H1 (cell line): ENCODE results near the gene KCNMA1. TPM values are rescaled to one million over a fixed set of nuclear protein-coding genes. Genes with fewer than 3 reads are reported as not detected.

Experiments
- CTCF ChIA-PET: fragments of 300-600 bp; sonication (Branson Sonifier 250); formaldehyde crosslinking; loops from one replicate; lab custom pipeline; 2021; ENCODE audit not compliant: partially characterized antibody; lab: Charles Lee
- POLR2A ChIA-PET: fragments of 300-600 bp; sonication (Branson Sonifier 250); formaldehyde crosslinking; loops from one replicate; lab custom pipeline; 2021; ENCODE audit warnings: inconsistent platforms; ENCODE audit not compliant: partially characterized antibody; lab: Charles Lee
- DNase-seq, 2 experiments: peaks; one replicate each; pipeline versions ENCODE4 v3.0.0 to v3.0.0-alpha.2; 2010 to 2022; ENCODE audit warnings: low spot score in 2 of 2, low read depth in 1 of 2, mixed read lengths in 1 of 2
- FAIRE-seq: peaks from 2 replicates; lab custom pipeline; 2011; peaks lifted over from hg19 to GRCh38; lab: Jason Lieb, UNC
- H2AFZ ChIP-seq: 2 replicates; pipeline ENCODE4 v1.8.1; 2012; ENCODE audit warnings: low read length, inconsistent platforms
- H2AK5ac ChIP-seq: 2 replicates; pipeline ENCODE4 v1.6.1; 2013; ENCODE audit warnings: low read depth, low read length
- H2BK120ac ChIP-seq: replicated peaks from 2 replicates; pipeline ENCODE3; 2013; ENCODE audit warnings: low read depth, low read length, inconsistent platforms
- H2BK12ac ChIP-seq: 2 replicates; pipeline ENCODE4 v1.6.1; 2013; ENCODE audit warnings: low read depth, low read length
- H2BK15ac ChIP-seq: 2 replicates; pipeline ENCODE4 v1.6.1; 2013; ENCODE audit warnings: low read length
- H2BK20ac ChIP-seq: 2 replicates; pipeline ENCODE4 v1.6.1; 2013; ENCODE audit warnings: low read length
- H2BK5ac ChIP-seq: 2 replicates; pipeline ENCODE4 v1.6.1; 2013; ENCODE audit warnings: low read depth, low read length
- H3K14ac ChIP-seq: 2 replicates; pipeline ENCODE4 v1.6.1; 2013; ENCODE audit warnings: inconsistent platforms; ENCODE audit not compliant: insufficient read length
- H3K18ac ChIP-seq: 2 replicates; pipeline ENCODE4 v1.6.1; 2013; ENCODE audit warnings: low read length; ENCODE audit errors: extremely low read depth
- H3K23ac ChIP-seq: 2 replicates; pipeline ENCODE4 v1.6.1; 2013; ENCODE audit warnings: inconsistent platforms; ENCODE audit not compliant: insufficient read length
- H3K23me2 ChIP-seq: 2 replicates; pipeline ENCODE4 v1.6.1; 2013; ENCODE audit warnings: low read depth, low read length
- H3K27ac ChIP-seq: 2 replicates; pipeline ENCODE4 v1.6.1; 2011; ENCODE audit warnings: low read depth, low read length, inconsistent platforms
- H3K27me3 ChIP-seq, 4 experiments: replicated peaks in 1 of 4; 1 replicate in 1 of 4; 2 replicates in 3 of 4; pipeline versions ENCODE4 v1.6.1 to v1.8.1; 2011 to 2013; ENCODE audit warnings: low read length in 3 of 4, mild to moderate bottlenecking in 3 of 4, inconsistent platforms in 2 of 4, mixed read lengths in 2 of 4, moderate library complexity in 1 of 4; ENCODE audit not compliant: control insufficient read depth in 3 of 4, insufficient read depth in 3 of 4; ENCODE audit errors: extremely low read depth in 1 of 4
- H3K36me3 ChIP-seq, 4 experiments: 2 replicates each; pipeline versions ENCODE4 v1.6.1 to v1.8.1; 2011 to 2013; ENCODE audit warnings: mild to moderate bottlenecking in 4 of 4, low read length in 3 of 4, moderate library complexity in 2 of 4, control low read depth in 1 of 4, inconsistent platforms in 1 of 4; ENCODE audit not compliant: insufficient read depth in 4 of 4, control insufficient read depth in 2 of 4
- H3K4ac ChIP-seq: replicated peaks from 2 replicates; pipeline ENCODE3; 2013; ENCODE audit warnings: low read length, low read depth, mixed read lengths, inconsistent platforms; ENCODE audit not compliant: insufficient read length
- H3K4me1 ChIP-seq, 4 experiments: replicated peaks in 1 of 4; 1 replicate in 1 of 4; 2 replicates in 3 of 4; pipeline versions ENCODE4 v1.6.1 to v1.8.1; 2011 to 2013; ENCODE audit warnings: low read length in 3 of 4, inconsistent platforms in 2 of 4, mixed read lengths in 1 of 4; ENCODE audit not compliant: insufficient read depth in 4 of 4, control insufficient read depth in 3 of 4
- H3K4me2 ChIP-seq, 2 experiments: 2 replicates each; pipeline versions ENCODE4 v1.6.1 to v1.8.1; 2011 to 2013; ENCODE audit warnings: low read depth in 2 of 2, low read length in 2 of 2, control low read depth in 1 of 2, inconsistent platforms in 1 of 2, mild to moderate bottlenecking in 1 of 2; ENCODE audit not compliant: insufficient read depth in 1 of 2
- H3K4me3 ChIP-seq, 4 experiments: fragments of 200-600, 300-600 bp in 1 of 4; sonication (generic), shearing (Covaris generic), sonication (Bioruptor Twin) in 1 of 4; 2 replicates each; pipeline versions ENCODE4 v1.5.1 to v1.8.1; 2011 to 2016; ENCODE audit warnings: low read length in 4 of 4, low read depth in 3 of 4, control low read depth in 2 of 4, inconsistent platforms in 2 of 4, mild to moderate bottlenecking in 2 of 4, mixed read lengths in 1 of 4, moderate library complexity in 1 of 4; ENCODE audit not compliant: insufficient read depth in 2 of 4; ENCODE audit errors: extremely low read depth in 1 of 4
- H3K56ac ChIP-seq: replicated peaks from 2 replicates; pipeline ENCODE3; 2013; ENCODE audit warnings: low read depth, mild to moderate bottlenecking, mixed read lengths, low read length, inconsistent platforms; ENCODE audit not compliant: insufficient read length
- H3K79me1 ChIP-seq: 2 replicates; pipeline ENCODE4 v1.6.1; 2013; ENCODE audit warnings: low read depth, low read length, control low read depth
- H3K79me2 ChIP-seq, 2 experiments: 2 replicates each; pipeline versions ENCODE4 v1.6.1 to v1.8.1; 2012 to 2013; ENCODE audit warnings: low read length in 2 of 2, mild to moderate bottlenecking in 2 of 2, inconsistent platforms in 1 of 2; ENCODE audit not compliant: insufficient read depth in 2 of 2, control insufficient read depth in 1 of 2
- H3K9ac ChIP-seq, 4 experiments: replicated peaks in 1 of 4; 1 replicate in 1 of 4; 2 replicates in 3 of 4; pipeline versions ENCODE4 v1.6.1 to v1.8.1; 2011 to 2013; ENCODE audit warnings: low read depth in 3 of 4, low read length in 3 of 4, control low read depth in 2 of 4, mild to moderate bottlenecking in 2 of 4, moderate library complexity in 2 of 4, inconsistent platforms in 1 of 4; ENCODE audit errors: extremely low read depth in 1 of 4
- H3K9me3 ChIP-seq, 2 experiments: 2 replicates each; pipeline versions ENCODE4 v1.6.1 to v1.8.1; 2012 to 2013; ENCODE audit warnings: mild to moderate bottlenecking in 2 of 2, moderate library complexity in 2 of 2, control low read depth in 1 of 2, inconsistent platforms in 1 of 2, low read depth in 1 of 2, low read length in 1 of 2, mixed read lengths in 1 of 2; ENCODE audit not compliant: insufficient read depth in 2 of 2
- H4K20me1 ChIP-seq, 2 experiments: replicated peaks in 1 of 2; 2 replicates each; pipeline versions ENCODE3 to v1.8.1; 2011 to 2013; ENCODE audit warnings: inconsistent platforms in 2 of 2, low read length in 2 of 2, mild to moderate bottlenecking in 1 of 2; ENCODE audit not compliant: insufficient read depth in 2 of 2, control insufficient read depth in 1 of 2
- H4K5ac ChIP-seq: 2 replicates; pipeline ENCODE4 v1.6.1; 2013; ENCODE audit warnings: low read length, low read depth, mixed read lengths, inconsistent platforms; ENCODE audit not compliant: insufficient read length
- H4K8ac ChIP-seq: 2 replicates; pipeline ENCODE4 v1.8.0; 2013; ENCODE audit warnings: mild to moderate bottlenecking, moderate library complexity, low read length, inconsistent platforms; ENCODE audit not compliant: insufficient read depth; ENCODE audit errors: extremely low read depth
- H4K91ac ChIP-seq: replicated peaks from 2 replicates; pipeline ENCODE3; 2013; ENCODE audit warnings: low read length, mixed read lengths, inconsistent platforms; ENCODE audit not compliant: insufficient read length
- CTBP2 ChIP-seq: IDR thresholded peaks from 2 replicates; pipeline ENCODE4 v1.7.0; 2011; ENCODE audit warnings: borderline replicate concordance, mild to moderate bottlenecking, moderate library complexity, mixed read lengths, low read length; ENCODE audit not compliant: insufficient read depth, insufficient read length
- WGBS, 2 experiments: shearing (Covaris generic) in 1 of 2; methylation state at CpG; one replicate each; pipeline versions ENCODE4 v1.1.6 to v1.1.7; 2013 to 2015; ENCODE audit warnings: low lambda C conversion rate in 2 of 2, mixed read lengths in 2 of 2, inconsistent platforms in 1 of 2, low coverage in 1 of 2, missing lambda C conversion rate in 1 of 2; ENCODE audit not compliant: insufficient replicate concordance in 2 of 2, insufficient coverage in 1 of 2, insufficient read length in 1 of 2; ENCODE audit errors: extremely low coverage in 1 of 2, missing lambda C conversion rate in 1 of 2; 5-methylcytosine and 5-hydroxymethylcytosine counted together
- polyA plus RNA-seq, 7 experiments: library from polyadenylated mRNA; depleted of rRNA in 3 of 7; stranded (reverse) in 5 of 7; unstranded in 2 of 7; fragments of >200 nt in 5 of 7; fragments of 200-250 nt in 2 of 7; gene quantifications; 1 replicate in 5 of 7; 2 replicates in 1 of 7; 4 replicates in 1 of 7; pipeline versions ENCODE4 v1.2.1 to v1.2.3, GENCODE V29; 2011 to 2013; ENCODE audit warnings: missing spikeins in 2 of 7, mixed read lengths in 2 of 7
- total RNA-seq: library from RNA; stranded (reverse); fragmentation: NEBNext Ultra II Directional; extraction: Animal tissue kit (Norgen Biotek cat#: 25700); gene quantifications from 2 replicates; pipeline ENCODE4 v1.2.1, GENCODE V29; 2021

The KCNMA1 gene
- total and polyA plus RNA-seq, 2 of the 8 experiments (the other 6 are each of a cell fraction or from before 2014, with no cell fraction given) = 10.2 to 11.1 TPM

DNA sequence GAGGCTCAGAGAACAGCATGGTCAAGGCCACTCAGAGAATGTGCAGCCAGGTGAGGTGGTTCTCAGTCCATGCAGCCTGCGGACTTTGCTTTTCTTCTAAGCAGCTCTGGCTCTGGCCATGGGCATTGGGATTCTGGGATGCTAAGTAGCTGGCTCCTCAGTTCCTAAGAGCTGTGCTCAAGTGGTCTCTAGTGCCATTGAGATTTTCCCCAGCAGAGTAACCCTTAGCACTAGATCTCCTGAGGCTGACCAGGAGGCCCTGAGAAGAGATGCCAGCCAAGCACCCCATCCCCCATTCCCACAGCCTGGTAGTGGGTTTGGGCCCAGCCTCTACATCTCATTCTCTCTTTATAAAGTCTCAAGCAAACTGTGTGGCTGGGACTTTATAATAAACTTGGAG is 77.1 kb downstream of the KCNMA1 start:
- no peak overlapping the region for H2BK5ac ChIP-seq
- FAIRE-seq (no peak), DNase-seq (no peak)
- H3K9me3 ChIP-seq = no peaks in the 10 kb centered on the region
- WGBS, 2 experiments = 100% methylated on average over 1 of the region's 1 CpG; no CpG with 5 or more reads in 1 of the 2 experiments
- H4K20me1 ChIP-seq = no peaks in the 10 kb centered on the region
- H2AK5ac ChIP-seq = no peak overlapping the region
- H3K4me3 ChIP-seq = no peak overlapping the region
- no peak for TF ChIP-seq CTBP2
- H3K4me2 ChIP-seq = no peak overlapping the region
- H3K18ac ChIP-seq = no peak overlapping the region
- H3K23me2 ChIP-seq = no peaks in the 10 kb centered on the region
- H3K9ac ChIP-seq = no peak overlapping the region
- H3K23ac ChIP-seq = no peak overlapping the region
- H3K14ac ChIP-seq = no peak overlapping the region
- no peaks in the 10 kb centered on the region for H3K36me3 ChIP-seq
- no peak overlapping the region for H2AFZ ChIP-seq
- H2BK120ac ChIP-seq = no peak overlapping the region
- H4K5ac ChIP-seq = no peak overlapping the region
- H3K27me3 ChIP-seq = no peaks in the 10 kb centered on the region
- no peak overlapping the region for H3K4ac ChIP-seq
- peaks cover 5 to 11% (median 7%) of the 10 kb centered on the region in 4 experiments for H3K4me1 ChIP-seq
- no peak overlapping the region for H2BK12ac ChIP-seq
- CTCF ChIA-PET = interaction anchor here (1.1 to 1.4 kb wide), 3 partner anchors 34 to 132 kb away, joined by 3 to 4 read pairs (median 3); no protein-coding TSS in a partner anchor
- H4K91ac ChIP-seq = no peak overlapping the region
- no peak overlapping the region for H4K8ac ChIP-seq
- H3K79me2 ChIP-seq = no peaks in the 10 kb centered on the region
- H2BK20ac ChIP-seq = no peak overlapping the region
- no peaks in the 10 kb centered on the region for H3K79me1 ChIP-seq
- no peak overlapping the region for H3K56ac ChIP-seq
- H3K27ac ChIP-seq = no peak overlapping the region
- POLR2A ChIA-PET = no interaction called here
- H2BK15ac ChIP-seq = no peak overlapping the region
